SH-SY5Y (cell line): ENCODE measurements around the gene IGLL5.

Experiments
- GATA2 ChIP-seq: IDR thresholded peaks from 2 replicates; pipeline ENCODE4 v1.6.1; 2011; ENCODE audit warnings: mild to moderate bottlenecking, low read depth, low read length
- GATA3 ChIP-seq: IDR thresholded peaks from 2 replicates; pipeline ENCODE4 v1.6.1; 2011; ENCODE audit warnings: low read depth, mild to moderate bottlenecking, low read length, moderate library complexity

GRCh38 chr22:22896601-22897000 is 9.0 kb downstream of the IGLL5 start:
- TF ChIP-seq GATA2: no peak
- TF ChIP-seq GATA3: no peak
